ENCODE results near the gene GPR84.

DNA sequence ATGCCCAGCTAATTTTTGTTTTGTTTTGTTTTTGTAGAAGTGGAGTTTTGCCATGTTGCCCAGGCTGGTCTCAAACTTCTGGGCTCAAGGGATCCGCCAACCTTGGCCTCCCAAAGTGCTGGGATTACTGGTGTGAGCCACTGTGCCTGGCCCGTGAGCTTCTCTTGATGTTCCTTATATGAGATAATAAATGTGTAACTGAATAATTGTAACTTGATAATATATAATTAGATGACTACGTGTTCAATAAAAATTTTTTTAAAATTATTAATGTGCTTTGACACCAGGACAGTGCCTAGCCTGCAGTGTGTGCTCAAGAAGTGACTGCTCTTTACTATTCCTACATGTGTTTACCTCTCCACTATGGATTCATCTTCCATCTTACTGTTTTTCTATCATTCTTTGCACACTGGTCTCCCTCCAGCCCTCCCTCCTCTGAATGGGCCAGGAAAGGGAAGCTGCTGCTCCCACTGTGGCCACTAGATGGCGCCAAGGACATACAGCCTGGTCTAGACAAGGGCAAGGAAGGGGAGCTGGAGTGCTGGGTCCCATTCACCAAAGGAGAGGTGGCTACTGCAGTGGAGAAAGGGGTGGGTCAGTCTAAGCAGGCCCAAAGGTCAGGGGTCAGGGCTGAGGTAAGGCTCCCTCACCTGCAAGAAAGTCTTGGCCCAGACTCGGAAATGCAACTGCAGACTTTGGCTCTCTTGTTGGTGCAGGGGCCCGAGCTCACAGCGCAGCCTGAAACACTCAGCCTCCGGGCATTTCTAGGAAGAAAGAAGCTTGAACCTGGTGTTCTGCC lies 34.9 kb upstream of the GPR84 start:
- TF ChIP-seq POLR2A (IDR thresholded peaks at IDR 0.05; ENCODE audit: low read length): no peak
- no peak for TF ChIP-seq GATA1 (IDR thresholded peaks at IDR 0.05; ENCODE audit: low read depth, low read length)

Measured in erythroblast (primary cell).